GM12891 (cell line): Measurements from ENCODE around the gene ROBO3.

Experiments used
- DNase-seq: peaks from one replicate; pipeline ENCODE4 v3.0.0; 2011; ENCODE audit warnings: low spot score; ENCODE audit not compliant: insufficient read length
- FAIRE-seq: peaks from 2 replicates; lab custom pipeline; 2011; peaks lifted over from hg19 to GRCh38; lab: Jason Lieb, UNC
- PAX5 ChIP-seq: IDR thresholded peaks from 2 replicates; pipeline ENCODE4 v1.6.1; 2011; ENCODE audit warnings: low read length, moderate library complexity, mild to moderate bottlenecking; ENCODE audit not compliant: insufficient read depth, severe bottlenecking
- POLR2A ChIP-seq: IDR thresholded peaks from 2 replicates; pipeline ENCODE4 v1.6.1; 2011; ENCODE audit warnings: low read depth, low read length, control low read depth
- POLR2AphosphoS5 ChIP-seq: IDR thresholded peaks from 2 replicates; pipeline ENCODE4 v1.6.1; 2011; ENCODE audit warnings: low read depth, low read length, control low read depth
- POU2F2 ChIP-seq: IDR thresholded peaks from 2 replicates; pipeline ENCODE4 v1.6.1; 2011; ENCODE audit warnings: low read depth, mild to moderate bottlenecking, control low read depth, low read length, moderate library complexity
- SPI1 ChIP-seq: IDR thresholded peaks from 2 replicates; pipeline ENCODE4 v1.6.1; 2011; ENCODE audit warnings: low read depth, low read length, control low read depth
- TAF1 ChIP-seq: IDR thresholded peaks from 2 replicates; pipeline ENCODE4 v1.6.1; 2011; ENCODE audit warnings: low read depth, low read length, control low read depth

The ROBO3 gene

GRCh38 chr11:124928942-124929665 lies 63.9 kb downstream of the ROBO3 start:
- TF ChIP-seq PAX5: no peak
- TF ChIP-seq POLR2A: no peak
- no peak for TF ChIP-seq POU2F2
- no peak for TF ChIP-seq TAF1
- TF ChIP-seq POLR2AphosphoS5: no peak
- no peak for TF ChIP-seq SPI1
- FAIRE-seq (no peak), DNase-seq (no peak)

- no peak for DNase-seq
- TF ChIP-seq SPI1 (peak; percentile 65), POLR2A (no peak)
- no peak for FAIRE-seq
Observed at GRCh38 chr11:124930799-124931198, 65.6 kb downstream of the ROBO3 start.
